Astrocyte (in vitro differentiated cells and primary cell): ENCODE measurements around the gene FRMD6. TPM values are rescaled to one million over a fixed set of nuclear protein-coding genes. Genes with fewer than 3 reads are reported as not detected.

Experiments
- DNase-seq: peaks from one replicate; pipeline ENCODE4 v3.0.0-alpha.2; 2010; ENCODE audit warnings: low read depth
- FAIRE-seq: peaks from 2 replicates; lab custom pipeline; 2011; peaks lifted over from hg19 to GRCh38; lab: Jason Lieb, UNC
- H2AFZ ChIP-seq: 2 replicates; pipeline ENCODE4 v1.6.0; 2012; ENCODE audit warnings: low read depth, low read length, inconsistent platforms
- H3K27ac ChIP-seq: 2 replicates; pipeline ENCODE4 v1.5.1; 2011; ENCODE audit warnings: low read depth, low read length, inconsistent platforms
- H3K27me3 ChIP-seq: 2 replicates; pipeline ENCODE4 v1.6.0; 2011; ENCODE audit warnings: low read length, inconsistent platforms; ENCODE audit not compliant: insufficient read depth
- H3K36me3 ChIP-seq: 2 replicates; pipeline ENCODE4 v1.5.1; 2011; ENCODE audit warnings: low read length, inconsistent platforms; ENCODE audit not compliant: insufficient read depth
- H3K4me1 ChIP-seq: 2 replicates; pipeline ENCODE4 v1.5.1; 2011; ENCODE audit warnings: low read length, inconsistent platforms; ENCODE audit not compliant: insufficient read depth
- H3K4me2 ChIP-seq: 2 replicates; pipeline ENCODE4 v1.6.0; 2012; ENCODE audit warnings: low read length, inconsistent platforms
- H3K4me3 ChIP-seq: 2 replicates; pipeline ENCODE4 v1.5.1; 2011; ENCODE audit warnings: low read depth, mild to moderate bottlenecking, low read length, inconsistent platforms; ENCODE audit not compliant: insufficient read depth
- H3K79me2 ChIP-seq: 2 replicates; pipeline ENCODE4 v1.6.0; 2012; ENCODE audit warnings: mild to moderate bottlenecking, low read length, inconsistent platforms; ENCODE audit not compliant: insufficient read depth
- H3K9ac ChIP-seq: 2 replicates; pipeline ENCODE4 v1.6.0; 2012; ENCODE audit warnings: mild to moderate bottlenecking, low read length, inconsistent platforms
- H3K9me3 ChIP-seq: 2 replicates; pipeline ENCODE4 v1.5.1; 2012; ENCODE audit warnings: low read depth, mild to moderate bottlenecking, low read length, inconsistent platforms; ENCODE audit not compliant: insufficient read depth
- H4K20me1 ChIP-seq: 2 replicates; pipeline ENCODE4 v1.6.0; 2012; ENCODE audit warnings: low read length, inconsistent platforms; ENCODE audit not compliant: insufficient read depth
- H3K27ac Mint-ChIP-seq: one replicate; pipeline ENCODE4 v1.8.0; 2021; ENCODE audit warnings: mild to moderate bottlenecking, mixed read lengths; ENCODE audit not compliant: unreplicated experiment
- H3K27me3 Mint-ChIP-seq: one replicate; pipeline ENCODE4 v1.8.0; 2021; ENCODE audit warnings: low read depth, mixed read lengths; ENCODE audit not compliant: unreplicated experiment
- H3K36me3 Mint-ChIP-seq: one replicate; pipeline ENCODE4 v1.8.0; 2021; ENCODE audit warnings: low read depth, mixed read lengths; ENCODE audit not compliant: unreplicated experiment
- H3K4me1 Mint-ChIP-seq: one replicate; pipeline ENCODE4 v1.8.0; 2021; ENCODE audit warnings: low read depth, mixed read lengths; ENCODE audit not compliant: unreplicated experiment
- H3K4me3 Mint-ChIP-seq: one replicate; pipeline ENCODE4 v1.8.0; 2021; ENCODE audit warnings: mild to moderate bottlenecking, moderate library complexity, mixed read lengths; ENCODE audit not compliant: unreplicated experiment
- H3K9me3 Mint-ChIP-seq: one replicate; pipeline ENCODE4 v1.8.0; 2021; ENCODE audit warnings: mild to moderate bottlenecking, mixed read lengths; ENCODE audit not compliant: unreplicated experiment
- CTCF ChIP-seq: IDR thresholded peaks from 2 replicates; pipeline ENCODE4 v1.5.1; 2011; ENCODE audit warnings: low read depth, mild to moderate bottlenecking, inconsistent platforms, low read length, moderate library complexity; ENCODE audit not compliant: insufficient read depth
- EZH2 ChIP-seq: IDR thresholded peaks from 2 replicates; pipeline ENCODE4 v1.6.1; 2012; ENCODE audit warnings: mild to moderate bottlenecking, low read length, inconsistent platforms; ENCODE audit not compliant: insufficient read depth
- total RNA-seq: library from RNA; stranded (reverse); gene quantifications from 2 replicates; pipeline ENCODE4 v1.2.1, GENCODE V29; 2021

The FRMD6 gene
- total RNA-seq, 1 donor from 2014 or later = 492 TPM

- peaks cover 16% of the 10 kb centered on the region for H3K4me1 ChIP-seq
- H3K27me3 Mint-ChIP-seq = no peaks in the 10 kb centered on the region
- no peaks in the 10 kb centered on the region for H3K27me3 ChIP-seq
- H3K9ac ChIP-seq = no peak overlapping the region
- peaks cover 27% of the 10 kb centered on the region for H3K4me1 Mint-ChIP-seq
- no peaks in the 10 kb centered on the region for H4K20me1 ChIP-seq
- H3K36me3 Mint-ChIP-seq = peaks cover 5% of the 10 kb centered on the region
- TF ChIP-seq CTCF (no peak), EZH2 (no peak)
- H3K4me2 ChIP-seq = no peak overlapping the region
- H3K79me2 ChIP-seq = no peaks in the 10 kb centered on the region
- H3K4me3 ChIP-seq = no peak overlapping the region
- DNase-seq (no peak), FAIRE-seq (no peak)
- H3K4me3 Mint-ChIP-seq = no peak overlapping the region
- no peak overlapping the region for H3K27ac ChIP-seq
- no peak overlapping the region for H3K27ac Mint-ChIP-seq
- peaks cover 2% of the 10 kb centered on the region for H3K9me3 Mint-ChIP-seq
- H3K9me3 ChIP-seq = no peaks in the 10 kb centered on the region
- H3K36me3 ChIP-seq = no peaks in the 10 kb centered on the region
- no peak overlapping the region for H2AFZ ChIP-seq
Observed at GRCh38 chr14:51620056-51620455, 31.7 kb upstream of the FRMD6 start.

GRCh38 chr14:51621654-51622053 lies 30.1 kb upstream of the FRMD6 start:
- Histone ChIP-seq H4K20me1 (no peaks in the 10 kb centered on the region), H3K9ac (no peak overlapping the region), H2AFZ (no peak overlapping the region), H3K27ac (no peak overlapping the region), H3K36me3 (no peaks in the 10 kb centered on the region), H3K4me1 (peaks cover 9% of the 10 kb centered on the region), H3K9me3 (no peaks in the 10 kb centered on the region), H3K79me2 (no peaks in the 10 kb centered on the region), H3K4me2 (no peak overlapping the region), H3K4me3 (no peak overlapping the region), H3K27me3 (no peaks in the 10 kb centered on the region)
- no peaks in the 10 kb centered on the region for H3K27me3 Mint-ChIP-seq
- H3K4me1 Mint-ChIP-seq = peaks cover 19% of the 10 kb centered on the region
- TF ChIP-seq CTCF (no peak), EZH2 (no peak)
- FAIRE-seq = no peak
- H3K36me3 Mint-ChIP-seq = peaks cover 5% of the 10 kb centered on the region
- DNase-seq = no peak
- H3K27ac Mint-ChIP-seq = no peak overlapping the region
- peaks cover 2% of the 10 kb centered on the region for H3K9me3 Mint-ChIP-seq
- H3K4me3 Mint-ChIP-seq = no peak overlapping the region

GRCh38 chr14:51622376-51622775 lies 29.3 kb upstream of the FRMD6 start:
- H3K4me1 ChIP-seq = peaks cover 1% of the 10 kb centered on the region
- no peak overlapping the region for H3K9ac ChIP-seq
- Mint-ChIP-seq H3K9me3 (peaks cover 2% of the 10 kb centered on the region), H3K27me3 (no peaks in the 10 kb centered on the region), H3K27ac (no peak overlapping the region), H3K36me3 (peaks cover 5% of the 10 kb centered on the region), H3K4me1 (peaks cover 17% of the 10 kb centered on the region), H3K4me3 (no peak overlapping the region)
- H3K27me3 ChIP-seq = no peaks in the 10 kb centered on the region
- no peak overlapping the region for H2AFZ ChIP-seq
- H3K4me3 ChIP-seq = no peak overlapping the region
- H3K4me2 ChIP-seq = no peak overlapping the region
- H3K79me2 ChIP-seq = no peaks in the 10 kb centered on the region
- FAIRE-seq (no peak), DNase-seq (no peak)
- TF ChIP-seq EZH2 = no peak
- TF ChIP-seq CTCF = no peak
- no peaks in the 10 kb centered on the region for H4K20me1 ChIP-seq
- H3K27ac ChIP-seq = no peak overlapping the region
- H3K9me3 ChIP-seq = no peaks in the 10 kb centered on the region
- no peaks in the 10 kb centered on the region for H3K36me3 ChIP-seq
